GM20431 (cell line): ENCODE data around the gene GNAO1.

ENCODE experiments used
- in situ Hi-C: fragments of 300-500 bp; cut with MseI, MboI; formaldehyde crosslinking; loops from one replicate; pipeline ENCODE4 v1.15.0; 2020; ENCODE audit warnings: low sequenced_read_pairs; ENCODE audit not compliant: unreplicated experiment

The GNAO1 gene

DNA sequence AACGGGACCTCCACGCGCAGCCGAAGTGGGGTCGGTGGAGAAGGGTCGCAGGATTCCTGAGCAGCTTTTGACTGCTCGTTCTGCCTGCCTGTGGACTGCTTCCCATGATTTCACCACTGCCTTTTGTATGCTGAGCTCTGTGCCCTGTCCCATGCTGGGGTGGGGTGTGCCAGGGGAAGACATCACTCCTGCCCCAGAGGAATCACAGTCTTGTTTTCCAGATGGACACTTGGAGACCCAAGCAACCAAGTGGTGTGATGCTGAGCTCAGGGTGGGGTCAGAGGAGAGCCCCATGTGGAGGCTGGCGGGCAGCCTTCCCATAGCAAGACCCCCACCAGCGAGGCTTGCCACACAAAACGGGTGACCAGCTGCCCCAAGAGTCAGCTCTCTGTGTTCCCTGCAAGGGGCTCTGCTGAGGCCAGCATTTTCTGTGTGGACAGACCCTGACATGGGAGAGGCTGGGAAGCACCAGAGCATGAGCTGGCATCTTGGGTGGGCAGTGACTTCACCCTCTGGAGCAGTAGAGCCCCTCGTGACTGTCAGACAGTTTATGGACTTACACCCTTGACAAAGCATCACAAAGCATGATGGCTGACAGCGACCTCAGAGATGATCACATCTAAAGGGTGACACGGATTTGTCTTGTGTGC lies 111.9 kb downstream of the GNAO1 start:
- in situ Hi-C loops, result loop anchor here (25.0 kb wide), 1 partner anchor 366 kb away; no protein-coding TSS in a partner anchor

DNA sequence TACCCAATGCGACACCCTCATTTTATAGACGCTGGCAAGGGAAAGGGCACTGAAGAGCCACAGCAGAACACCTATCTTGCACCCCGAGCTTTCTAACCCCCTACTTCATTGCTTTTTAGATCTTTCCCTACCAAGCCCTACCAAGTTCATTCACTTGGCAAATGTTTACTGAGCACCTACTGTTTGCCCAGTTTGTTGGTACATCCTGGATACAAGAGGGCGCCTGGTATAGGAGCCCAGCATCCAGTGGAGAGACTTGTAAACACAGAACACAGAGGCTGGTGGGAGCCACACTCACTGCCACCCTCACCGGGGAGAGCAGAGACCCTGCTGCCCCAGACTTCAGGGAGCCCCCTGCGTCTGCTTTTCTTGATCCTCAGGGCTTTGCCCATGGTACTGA lies 112.6 kb downstream of the GNAO1 start:
- in situ Hi-C loops, result loop anchor here (25.0 kb wide), 1 partner anchor 367 kb away; no protein-coding TSS in a partner anchor

DNA sequence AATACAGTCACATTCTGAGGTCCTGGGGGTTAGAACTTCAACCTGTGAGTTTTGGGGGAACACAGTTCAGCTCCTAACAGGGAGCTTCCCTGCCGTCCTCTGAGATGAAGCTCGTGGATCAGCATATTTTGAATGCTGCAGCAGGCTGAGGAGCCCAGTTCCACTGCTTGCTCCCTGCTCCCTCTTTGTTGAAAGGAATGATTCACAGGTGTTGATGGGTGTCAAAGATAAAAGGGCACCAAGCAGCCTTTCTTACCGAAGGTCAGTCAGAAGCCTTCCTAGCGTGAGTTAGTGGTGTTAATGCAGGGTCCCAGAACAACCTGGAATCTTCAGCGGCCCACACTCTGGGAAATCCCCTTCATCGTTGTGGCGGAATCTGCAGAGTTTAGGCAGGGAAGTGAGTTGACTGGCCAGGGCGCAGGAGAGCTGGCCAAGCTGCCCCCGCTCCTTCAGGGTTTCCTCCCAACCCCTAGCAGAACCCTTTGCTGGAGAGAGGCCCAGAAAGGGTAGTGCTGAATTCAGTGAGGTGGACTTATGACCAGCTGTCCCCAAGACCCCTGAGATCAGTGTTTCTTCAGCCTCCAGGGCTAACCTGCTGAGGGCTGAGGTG lies 114.8 kb downstream of the GNAO1 start:
- in situ Hi-C loops, result loop anchor here (25.0 kb wide), 1 partner anchor 369 kb away; no protein-coding TSS in a partner anchor

DNA sequence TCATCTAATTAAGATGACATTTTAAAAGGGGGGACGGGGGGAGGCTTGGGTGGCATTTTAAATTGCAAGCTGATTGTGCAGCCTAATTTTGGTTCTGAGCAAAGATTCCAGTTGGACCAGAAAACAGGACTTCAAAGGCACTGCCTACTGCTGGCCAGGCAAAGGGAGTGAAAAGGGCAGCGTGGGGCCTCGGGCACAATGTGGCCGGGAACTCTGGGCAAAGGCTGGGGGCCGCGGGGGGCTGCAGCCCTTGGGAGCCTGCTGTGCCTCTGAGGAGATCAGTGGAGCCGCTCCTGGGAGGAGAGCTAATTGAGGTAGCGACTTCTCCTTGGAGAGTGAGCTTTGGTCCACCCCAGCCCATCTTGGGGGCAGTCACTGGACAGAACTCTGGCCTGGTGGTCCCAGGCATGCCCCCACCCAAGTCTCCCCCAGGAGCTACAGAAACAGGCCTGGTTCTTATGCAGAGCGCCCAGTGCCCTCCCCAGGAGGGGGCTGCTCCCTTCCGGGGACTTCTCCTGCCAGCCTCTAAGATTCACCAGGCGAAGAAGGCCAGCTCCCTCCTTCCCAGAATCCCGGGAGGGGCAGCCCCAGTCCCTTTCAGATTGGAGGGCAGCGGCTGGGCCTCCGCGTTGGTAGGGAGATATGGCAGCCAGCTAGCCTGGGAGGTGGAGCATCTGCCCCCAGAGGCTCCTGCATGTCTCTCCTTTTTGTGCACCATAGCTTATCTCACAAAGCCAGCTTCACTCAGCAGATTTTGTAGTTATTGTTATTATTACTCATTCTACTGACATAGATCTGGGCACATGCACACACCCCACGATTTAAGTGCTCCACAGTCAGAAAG lies 115.6 kb downstream of the GNAO1 start:
- in situ Hi-C loops, result loop anchor here (25.0 kb wide), 1 partner anchor 370 kb away; no protein-coding TSS in a partner anchor

DNA sequence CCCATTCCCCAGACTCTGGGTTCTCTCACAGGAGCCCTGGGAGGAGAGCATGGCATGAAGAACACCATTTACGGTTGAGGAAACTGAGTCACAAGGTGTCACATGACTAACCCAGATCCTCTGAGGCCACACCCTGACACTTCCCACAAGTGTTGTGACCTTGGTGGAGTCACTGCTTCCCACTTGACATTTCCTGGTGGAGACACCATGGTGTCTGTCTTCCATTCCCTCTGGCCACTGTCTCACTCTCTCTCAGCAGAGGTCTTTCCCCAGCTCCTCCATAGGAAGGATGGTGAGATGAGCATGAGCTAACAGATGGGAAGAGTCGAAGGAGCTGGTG lies 116.2 kb downstream of the GNAO1 start:
- in situ Hi-C loops, result loop anchor here (25.0 kb wide), 1 partner anchor 370 kb away; no protein-coding TSS in a partner anchor

DNA sequence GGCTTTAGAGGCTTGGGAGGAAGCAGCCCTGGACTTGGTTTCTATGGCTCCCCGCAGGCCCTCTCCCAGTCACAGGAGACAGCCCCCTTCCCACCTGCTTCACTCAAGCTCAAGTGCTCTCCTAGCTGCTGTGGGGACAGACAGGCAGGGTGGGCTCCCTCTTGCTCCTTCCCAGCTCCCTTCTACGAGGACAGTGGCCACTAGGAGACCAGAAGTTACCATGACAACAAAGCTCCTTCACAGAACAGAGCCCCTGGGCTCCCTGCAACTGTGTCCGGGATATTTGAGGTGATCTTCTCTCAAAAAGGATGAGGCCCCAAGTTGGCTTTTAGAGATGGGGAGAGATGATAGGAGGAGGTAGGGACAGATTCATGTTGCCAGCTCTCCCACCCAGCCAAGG lies 117.7 kb downstream of the GNAO1 start:
- in situ Hi-C loops, result loop anchor here (25.0 kb wide), 1 partner anchor 372 kb away; no protein-coding TSS in a partner anchor

DNA sequence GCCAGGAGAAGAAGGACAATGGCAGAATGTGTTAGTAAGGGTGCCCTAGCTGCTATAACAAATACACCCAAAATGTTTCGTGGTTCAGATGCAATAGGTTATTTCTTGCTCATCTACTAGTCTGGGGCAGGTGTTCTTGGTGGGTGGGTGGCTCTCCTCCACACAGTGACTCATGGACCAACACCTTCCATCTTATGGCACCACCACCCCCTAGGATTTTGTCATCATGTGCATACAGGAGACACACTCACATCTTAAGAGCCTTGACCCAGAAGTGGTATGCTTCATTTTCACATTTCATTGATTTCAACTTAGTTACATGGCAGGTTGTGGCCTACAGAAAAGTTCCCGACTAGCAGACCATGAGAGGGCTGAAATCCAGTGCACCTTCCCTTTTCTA lies 119.4 kb downstream of the GNAO1 start:
- in situ Hi-C loops, result loop anchor here (25.0 kb wide), 1 partner anchor 373 kb away; no protein-coding TSS in a partner anchor

DNA sequence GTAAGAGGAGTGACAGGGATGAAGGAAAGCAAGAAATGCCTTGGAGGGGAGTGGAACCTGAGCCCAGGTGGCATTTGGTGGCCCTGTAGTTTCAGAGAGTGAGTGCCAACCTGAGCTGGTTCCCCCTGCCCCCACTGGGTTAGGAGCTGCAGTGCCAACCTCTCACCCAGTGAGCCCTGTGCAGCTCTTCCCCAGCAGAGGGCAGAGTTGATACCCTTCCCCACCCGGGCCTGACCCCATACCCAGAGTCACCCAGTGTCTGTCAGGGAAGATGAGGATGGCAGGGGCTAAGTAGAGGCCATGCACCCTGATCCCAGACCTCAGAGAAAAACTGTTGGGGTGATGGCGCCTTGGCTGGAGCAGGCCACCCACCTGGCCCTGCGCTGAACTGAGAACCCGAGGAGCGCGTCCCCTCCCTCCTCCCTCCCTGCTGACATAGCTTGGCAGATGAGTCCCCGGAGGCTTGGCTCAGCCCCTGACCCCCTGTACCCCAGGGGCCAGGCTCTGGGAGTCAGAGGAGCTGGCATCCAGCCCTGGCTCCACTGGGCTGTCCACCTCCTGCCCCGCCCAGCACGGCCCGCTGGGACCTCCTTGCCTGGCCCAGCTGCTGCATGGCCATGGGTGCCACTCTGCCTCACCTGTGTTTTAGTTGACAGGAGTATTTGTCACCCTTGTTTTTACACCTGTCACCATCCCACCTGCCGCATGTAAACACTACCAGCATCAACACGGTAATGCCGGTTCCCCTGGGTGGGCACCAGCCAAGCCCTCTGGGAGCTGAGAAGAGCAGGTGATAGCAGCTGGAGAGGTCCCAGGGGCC lies 120.1 kb downstream of the GNAO1 start:
- in situ Hi-C loops, result loop anchor here (25.0 kb wide), 1 partner anchor 374 kb away; no protein-coding TSS in a partner anchor

DNA sequence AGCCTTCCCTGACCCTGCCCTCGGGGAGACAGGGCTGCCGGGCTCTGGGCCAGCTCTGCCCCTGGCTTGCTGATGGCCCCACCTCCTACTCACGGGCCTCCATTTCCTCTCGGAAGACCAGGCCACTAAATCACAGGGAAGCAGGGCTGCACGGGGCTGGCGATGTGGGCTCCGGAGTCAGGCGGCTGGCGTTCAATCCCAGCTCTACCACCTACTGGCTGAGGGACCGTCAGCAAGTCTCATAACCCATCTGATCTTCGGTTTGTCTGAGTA lies 120.7 kb downstream of the GNAO1 start:
- in situ Hi-C loops, result loop anchor here (25.0 kb wide), 1 partner anchor 375 kb away; no protein-coding TSS in a partner anchor

DNA sequence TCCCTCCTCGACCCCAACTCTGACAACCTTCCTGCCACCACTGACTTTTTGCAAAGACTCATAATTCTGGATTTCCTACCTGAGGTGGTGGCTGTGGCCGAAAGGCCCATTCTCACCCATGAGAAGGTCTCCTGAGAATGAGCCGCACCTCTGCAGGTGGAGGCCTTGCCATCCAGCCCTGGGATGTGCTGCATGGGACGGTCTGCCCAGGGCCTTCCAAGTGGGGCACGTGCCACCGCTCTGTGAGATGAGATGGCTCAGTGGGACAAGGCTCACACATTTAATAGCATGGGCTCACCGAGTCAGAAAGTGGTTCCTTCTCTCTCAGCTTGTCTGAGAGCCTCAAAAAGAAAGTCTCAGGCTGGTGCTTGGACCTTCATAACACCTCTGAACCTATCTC lies 121.3 kb downstream of the GNAO1 start:
- in situ Hi-C loops, result loop anchor here (25.0 kb wide), 1 partner anchor 375 kb away; no protein-coding TSS in a partner anchor

DNA sequence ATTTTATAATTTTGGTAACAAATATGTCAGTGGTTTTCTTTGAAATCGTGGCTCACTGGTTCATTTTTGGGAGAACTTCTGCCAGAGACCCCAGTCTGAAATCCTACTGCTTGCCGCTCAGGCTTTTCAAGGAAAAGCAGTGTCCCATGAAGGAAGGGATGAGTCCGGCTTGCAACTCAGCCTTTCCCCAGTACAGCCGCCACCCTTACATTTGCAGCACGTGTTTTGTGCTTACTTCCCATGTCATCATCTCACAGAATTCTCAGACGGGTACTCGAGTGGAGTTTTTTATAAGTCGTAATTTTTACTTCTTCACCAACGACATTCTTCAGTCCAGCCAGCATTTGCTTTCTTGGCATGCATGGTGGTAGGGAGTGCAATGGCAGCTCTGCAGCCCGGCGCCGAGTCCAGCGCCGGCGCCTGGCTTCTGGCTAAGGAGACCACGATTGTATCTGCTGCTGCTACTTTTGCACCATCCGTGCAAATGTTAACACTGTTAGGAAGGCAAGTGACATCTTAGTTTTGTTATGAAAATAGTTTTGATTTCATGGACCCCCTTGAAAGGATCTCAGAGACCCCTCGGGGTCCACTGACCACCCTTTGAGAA lies 123.1 kb downstream of the GNAO1 start:
- in situ Hi-C loops, result loop anchor here (25.0 kb wide), 1 partner anchor 377 kb away; no protein-coding TSS in a partner anchor

DNA sequence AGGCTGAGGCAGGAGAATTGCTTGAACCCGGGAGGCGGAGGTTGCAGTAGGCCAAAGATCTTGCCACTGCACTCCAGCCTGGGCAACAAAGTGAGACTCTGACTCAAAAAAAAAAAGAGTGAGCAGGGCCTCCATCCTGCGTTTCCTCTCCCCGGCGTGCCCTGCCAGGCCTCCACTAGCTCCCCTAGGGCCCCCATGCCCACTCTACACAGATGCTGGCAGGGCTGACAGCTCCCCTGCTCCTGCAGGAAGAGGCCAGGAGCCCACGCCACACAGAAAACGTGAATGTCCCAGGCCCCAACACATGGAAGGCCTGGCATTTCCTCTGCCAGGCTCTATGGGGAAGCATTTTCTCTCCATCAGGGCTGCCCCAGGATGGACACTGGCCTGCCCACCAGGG lies 124.7 kb downstream of the GNAO1 start:
- in situ Hi-C loops, result loop anchor here (25.0 kb wide), 1 partner anchor 379 kb away; no protein-coding TSS in a partner anchor

DNA sequence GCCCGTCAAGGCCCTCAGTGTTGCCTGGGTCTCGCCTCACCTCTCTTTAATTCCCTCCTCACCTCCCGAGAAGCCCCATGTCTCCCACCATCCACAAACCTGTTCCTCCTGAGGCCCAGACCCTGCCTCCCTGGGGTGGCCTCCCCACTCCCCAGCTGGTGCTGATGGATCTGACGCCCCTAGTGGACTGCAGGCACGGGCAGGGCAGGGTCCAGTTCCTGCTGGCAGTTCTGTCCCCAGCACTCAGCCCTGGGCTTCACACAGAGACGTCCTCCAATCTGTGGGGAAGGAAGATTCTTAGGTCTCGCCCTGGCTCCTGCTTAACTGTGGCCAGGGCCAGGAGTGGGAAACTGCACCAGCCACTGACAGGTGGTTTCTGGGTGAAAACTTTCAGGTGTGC lies 125.3 kb downstream of the GNAO1 start:
- in situ Hi-C loops, result loop anchor here (25.0 kb wide), 1 partner anchor 379 kb away; no protein-coding TSS in a partner anchor

DNA sequence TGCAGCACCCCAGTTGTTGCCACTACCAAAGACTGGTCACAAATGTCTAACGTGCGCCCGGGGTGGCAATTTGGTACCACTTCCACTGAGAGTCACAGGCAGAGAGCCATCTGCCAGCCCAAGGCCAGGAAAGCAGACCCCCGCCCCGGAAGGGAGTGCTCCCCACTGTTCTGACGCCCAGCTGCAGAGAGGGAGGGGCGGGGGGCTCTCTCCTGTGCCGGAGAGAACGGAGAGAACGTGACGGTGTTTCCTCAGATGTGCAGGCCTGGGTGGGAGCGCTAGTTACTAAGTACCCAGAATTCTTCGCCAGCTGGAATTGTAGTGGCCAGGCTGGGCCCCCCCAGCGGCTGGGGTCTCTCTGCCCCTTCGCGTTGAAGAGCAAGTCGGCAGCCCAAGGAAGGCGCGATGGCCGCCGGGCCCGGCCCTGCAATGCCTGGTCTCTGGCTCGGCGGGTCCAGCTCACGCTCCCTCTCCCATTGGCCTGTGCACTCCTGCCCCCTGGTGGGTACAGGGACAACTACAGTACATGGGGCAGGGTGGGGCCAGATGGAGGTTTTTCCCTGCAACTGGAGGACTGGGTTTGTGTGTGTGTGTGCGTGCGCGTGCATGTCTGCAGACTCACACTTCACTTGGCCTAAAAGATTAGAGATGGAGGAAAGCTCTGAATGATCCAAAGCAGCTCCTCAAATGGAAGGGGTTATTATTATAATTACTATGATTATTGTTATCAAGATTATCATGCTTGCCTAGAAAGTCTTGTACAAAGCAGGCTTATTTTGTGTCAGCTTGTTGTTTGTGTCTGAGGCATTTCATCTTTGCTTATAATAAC lies 126.9 kb downstream of the GNAO1 start:
- in situ Hi-C loops, result loop anchor here (25.0 kb wide), 1 partner anchor 381 kb away; no protein-coding TSS in a partner anchor

DNA sequence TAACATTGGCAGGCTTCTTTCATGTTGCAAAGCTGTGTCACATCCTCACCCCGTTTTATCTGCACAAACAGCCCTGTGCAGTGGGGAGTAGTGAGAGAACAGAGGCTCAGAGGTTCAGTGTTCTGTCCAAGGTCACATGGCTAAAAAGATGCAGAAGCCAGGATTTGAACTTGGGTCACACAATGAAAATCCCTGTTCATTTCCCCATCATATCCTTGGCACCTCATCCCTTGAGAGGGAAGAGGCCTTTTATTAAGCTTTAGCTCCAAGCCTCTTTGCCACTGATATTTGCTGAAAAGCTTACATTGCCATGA lies 127.5 kb downstream of the GNAO1 start:
- in situ Hi-C loops, result loop anchor here (25.0 kb wide), 1 partner anchor 381 kb away; no protein-coding TSS in a partner anchor

DNA sequence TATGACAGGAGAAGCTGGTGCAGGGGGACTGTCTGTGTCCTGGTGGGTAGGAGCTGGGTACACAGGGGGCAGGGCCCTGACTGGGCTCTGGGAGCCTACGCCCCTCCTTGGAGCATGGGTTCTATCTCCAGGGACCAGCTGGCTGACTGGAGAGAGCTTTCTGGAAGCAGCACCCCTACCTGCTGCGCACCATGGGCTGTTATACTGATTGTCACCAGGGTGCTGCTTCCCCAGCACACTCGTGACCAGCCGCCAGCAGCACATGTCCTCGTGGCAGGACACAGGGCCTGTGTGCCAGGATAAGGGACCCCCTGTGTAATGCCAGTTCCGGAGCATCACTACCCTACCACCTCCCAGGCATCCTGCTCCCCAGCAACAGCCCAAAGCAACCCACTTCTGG lies 128.1 kb downstream of the GNAO1 start:
- in situ Hi-C loops, result loop anchor here (25.0 kb wide), 1 partner anchor 382 kb away; no protein-coding TSS in a partner anchor

DNA sequence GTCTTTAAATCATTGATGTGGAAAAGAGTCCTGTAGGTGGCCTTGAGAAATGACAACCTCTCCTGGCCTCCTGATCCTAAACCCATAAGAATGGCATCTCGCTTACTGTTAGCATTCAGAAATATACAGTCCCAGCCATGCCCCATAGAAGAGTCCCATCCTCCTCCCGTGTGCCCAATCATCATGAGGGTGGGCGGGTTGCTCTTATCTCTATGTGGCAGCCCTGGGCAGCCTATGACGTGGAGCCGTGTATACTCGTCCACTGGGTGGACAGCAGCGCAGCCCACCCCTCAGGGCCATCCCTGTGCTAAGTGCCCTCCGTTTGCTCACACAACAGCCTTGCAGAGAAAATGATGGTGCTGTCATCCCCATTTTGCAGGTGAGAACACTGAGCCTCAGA lies 128.8 kb downstream of the GNAO1 start:
- in situ Hi-C loops, result loop anchor here (25.0 kb wide), 1 partner anchor 383 kb away; no protein-coding TSS in a partner anchor

DNA sequence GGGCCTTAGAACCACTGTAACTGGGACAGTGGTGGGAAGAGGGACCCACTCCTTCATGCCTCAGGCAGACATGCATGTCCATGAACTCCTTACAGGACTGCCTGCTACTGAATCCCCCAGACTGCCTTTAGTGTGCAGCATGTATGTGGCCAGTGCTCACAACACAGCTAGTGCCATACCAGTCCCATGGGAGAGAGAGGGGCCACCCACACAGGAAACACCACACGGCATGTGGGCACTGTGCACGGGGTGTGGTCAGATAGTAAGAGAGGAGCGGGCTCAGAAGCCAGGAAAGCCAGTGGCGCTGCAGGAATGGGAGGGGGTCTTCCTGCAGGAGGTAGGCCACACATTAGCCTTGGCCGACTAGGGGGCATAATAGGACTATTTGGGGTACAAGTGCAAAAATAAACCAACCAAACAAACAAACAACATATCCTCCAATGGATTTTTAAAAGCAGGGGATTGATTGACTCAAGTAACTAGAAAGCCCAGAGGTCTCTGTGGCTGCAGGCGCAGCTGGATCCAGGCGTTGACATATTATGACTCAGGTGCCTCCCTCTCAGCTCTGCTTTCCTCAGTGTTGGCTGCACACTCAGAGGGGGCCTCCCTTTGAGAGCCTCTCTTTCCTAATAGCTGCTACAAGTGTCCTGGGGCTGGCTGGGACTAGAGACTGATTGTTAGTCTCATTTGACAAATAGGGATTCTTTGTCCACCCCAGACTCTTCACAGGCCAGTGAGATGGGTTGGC lies 129.7 kb downstream of the GNAO1 start:
- in situ Hi-C loops, result loop anchor here (25.0 kb wide), 1 partner anchor 384 kb away; no protein-coding TSS in a partner anchor
